Islet precursor cell (in vitro differentiated cells): ENCODE data around the gene CPEB4.

Experiments used
- DNase-seq: peaks from one replicate; pipeline ENCODE4 v3.0.0-alpha.2; 2018

CPEB4 gene

DNA sequence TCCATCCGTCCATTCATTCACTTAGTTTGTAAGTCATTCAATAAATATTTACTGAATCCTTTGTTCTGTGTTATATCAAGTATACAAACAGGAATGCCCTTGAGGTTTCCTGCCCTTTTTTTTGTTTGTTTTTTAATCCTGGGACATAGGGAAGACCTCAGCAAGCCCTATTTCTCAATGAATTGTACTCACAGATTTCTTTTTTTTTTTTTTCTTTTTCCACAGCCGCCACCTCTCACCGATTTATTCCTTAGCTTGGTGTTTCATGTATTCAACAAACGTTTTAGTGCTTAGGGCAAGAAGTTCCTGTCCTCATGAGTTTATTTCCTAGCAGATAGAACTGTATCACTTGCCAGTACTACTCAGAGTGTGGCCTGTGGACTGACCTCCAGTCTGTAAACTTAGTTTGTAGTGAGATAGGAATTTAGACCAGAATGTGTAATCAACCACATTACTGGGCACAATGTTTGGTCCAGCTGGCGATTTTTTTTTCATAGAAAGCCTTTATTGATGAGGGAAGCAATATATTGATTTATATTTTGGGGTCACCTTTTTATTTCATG is 65.5 kb downstream of the CPEB4 start:
- no peak for DNase-seq

DNA sequence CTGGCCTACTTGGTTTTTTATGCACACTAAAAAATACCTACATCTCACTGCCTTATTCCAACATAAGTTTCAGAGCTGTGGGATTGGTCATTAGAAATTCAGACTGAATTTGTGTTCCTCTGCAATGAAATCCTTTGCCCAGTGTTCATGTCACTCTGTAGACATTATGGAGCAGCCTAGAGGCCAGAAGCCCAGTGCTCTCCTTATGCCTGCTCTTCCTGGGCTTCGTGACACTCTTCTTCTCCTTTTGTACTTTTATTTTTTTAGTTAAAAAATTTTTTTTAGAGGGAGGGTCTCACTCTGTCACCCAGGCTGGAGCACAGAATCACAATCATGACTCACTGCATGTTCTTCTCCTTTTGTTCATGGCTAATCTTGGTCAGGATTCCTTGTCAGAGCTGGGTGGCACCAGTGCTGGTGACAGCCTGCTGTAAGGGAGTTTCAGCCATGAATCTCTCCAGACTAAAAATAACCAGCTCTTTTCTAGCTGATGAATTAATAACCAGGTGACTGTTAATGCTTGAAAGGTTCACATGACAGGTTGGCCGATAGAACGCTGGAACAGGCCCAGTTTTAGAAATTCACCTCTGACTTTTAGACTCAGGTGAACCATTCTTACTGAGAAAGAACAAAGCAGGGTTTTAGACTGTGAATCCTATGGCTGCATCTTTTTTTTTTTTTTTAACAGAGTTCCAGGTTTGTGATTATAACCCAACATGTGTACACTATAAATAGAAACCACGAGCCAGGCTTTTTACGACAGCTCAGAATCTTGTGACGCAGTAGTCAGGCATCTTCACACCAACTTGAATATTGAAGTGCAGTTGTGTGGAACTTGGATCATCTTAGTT is 66.7 kb downstream of the CPEB4 start:
- no peak for DNase-seq

DNA sequence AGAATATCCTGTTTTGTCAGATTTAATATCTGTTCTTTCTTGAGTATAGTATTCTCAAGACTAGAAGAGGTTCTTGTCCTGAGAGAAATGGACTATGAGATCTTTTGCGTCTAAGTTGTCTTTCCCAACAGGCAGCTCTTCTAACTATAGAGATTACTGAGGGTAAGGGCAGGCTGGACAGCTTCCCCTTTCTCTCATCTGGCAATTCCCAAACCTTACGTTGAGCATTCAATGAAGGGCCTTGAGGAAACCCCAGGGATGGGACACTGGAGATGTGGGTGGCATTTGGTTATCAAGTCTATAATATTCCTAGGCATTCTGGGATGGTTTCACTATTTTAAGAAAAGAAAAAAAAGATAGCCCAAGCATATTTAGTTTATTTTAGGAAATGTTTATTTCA is 72.8 kb downstream of the CPEB4 start:
- no peak for DNase-seq

DNA sequence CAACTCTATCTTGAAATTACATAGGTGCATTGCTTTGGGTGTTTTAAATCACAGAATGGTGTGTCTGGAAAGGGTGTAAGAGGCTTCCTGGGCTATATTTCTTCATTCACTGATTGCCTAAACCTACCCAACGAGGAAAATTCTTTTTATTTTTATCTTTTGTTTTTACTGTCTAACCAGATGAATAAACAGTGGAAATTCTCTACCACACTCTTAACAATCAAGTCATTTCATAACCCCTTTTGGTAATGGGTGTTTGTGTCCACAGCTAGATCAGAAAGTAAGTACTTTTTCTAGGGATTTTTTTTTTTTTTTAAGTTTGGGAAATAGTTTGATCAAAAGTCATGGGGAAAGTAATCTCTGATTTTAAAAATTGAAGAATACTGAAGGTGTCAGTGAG is 73.3 kb downstream of the CPEB4 start:
- no peak for DNase-seq

DNA sequence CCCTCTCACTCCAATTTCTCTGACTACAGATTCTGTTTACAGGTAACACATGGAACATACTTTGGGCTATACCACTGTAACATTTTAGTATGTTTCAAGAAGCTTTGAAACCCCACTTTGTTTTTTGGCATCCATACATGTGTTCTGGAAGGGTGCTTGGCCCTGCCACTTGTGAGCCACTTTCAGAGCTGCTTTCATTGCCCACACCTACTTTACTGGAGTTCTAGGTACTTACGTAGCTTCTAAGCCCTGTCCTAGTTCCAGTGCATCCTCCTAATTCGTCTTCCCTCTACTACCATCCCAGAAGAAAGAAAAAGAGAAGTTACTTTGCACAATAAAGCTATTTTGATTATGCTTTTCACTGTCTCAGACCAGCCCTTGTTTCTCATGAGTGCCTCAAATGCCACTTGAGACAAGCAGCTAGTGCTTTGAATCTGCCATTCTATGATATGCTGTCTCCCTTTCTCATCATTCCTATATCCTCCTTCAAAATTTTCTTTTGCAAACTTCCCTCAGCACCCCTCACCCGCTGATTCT is 74.4 kb downstream of the CPEB4 start:
- no peak for DNase-seq

DNA sequence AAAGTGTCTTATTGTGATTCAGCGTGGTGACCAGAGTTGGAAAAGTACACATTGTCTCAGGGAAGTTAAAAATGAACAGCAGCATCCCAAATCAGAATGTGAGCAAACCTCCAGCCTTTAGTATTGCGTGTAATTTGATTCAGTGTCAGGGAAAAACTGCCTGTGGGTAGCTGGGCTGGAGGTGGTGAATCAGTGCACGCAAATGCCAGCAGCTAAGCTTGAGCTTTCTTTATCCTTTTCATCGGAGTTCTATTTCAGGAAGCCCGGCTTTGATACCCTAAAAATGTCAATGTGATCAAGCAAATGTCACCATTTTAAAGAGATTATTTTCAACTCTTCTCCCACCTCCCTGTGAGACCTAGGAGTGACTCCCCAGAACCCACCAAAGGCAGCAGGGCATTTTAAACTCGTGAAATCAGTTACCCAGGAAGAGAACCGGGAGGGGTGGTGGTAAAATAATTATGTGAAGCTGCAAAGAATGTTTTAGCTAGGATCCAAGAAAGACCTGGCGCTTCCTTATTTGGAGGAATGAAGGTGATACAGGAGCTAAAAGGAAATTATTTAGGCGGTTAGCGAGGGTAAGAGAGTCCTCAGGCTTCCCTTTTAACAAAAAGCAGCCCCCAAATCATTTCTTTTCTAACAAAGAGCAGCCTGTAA is 75.2 kb downstream of the CPEB4 start:
- no peak for DNase-seq

DNA sequence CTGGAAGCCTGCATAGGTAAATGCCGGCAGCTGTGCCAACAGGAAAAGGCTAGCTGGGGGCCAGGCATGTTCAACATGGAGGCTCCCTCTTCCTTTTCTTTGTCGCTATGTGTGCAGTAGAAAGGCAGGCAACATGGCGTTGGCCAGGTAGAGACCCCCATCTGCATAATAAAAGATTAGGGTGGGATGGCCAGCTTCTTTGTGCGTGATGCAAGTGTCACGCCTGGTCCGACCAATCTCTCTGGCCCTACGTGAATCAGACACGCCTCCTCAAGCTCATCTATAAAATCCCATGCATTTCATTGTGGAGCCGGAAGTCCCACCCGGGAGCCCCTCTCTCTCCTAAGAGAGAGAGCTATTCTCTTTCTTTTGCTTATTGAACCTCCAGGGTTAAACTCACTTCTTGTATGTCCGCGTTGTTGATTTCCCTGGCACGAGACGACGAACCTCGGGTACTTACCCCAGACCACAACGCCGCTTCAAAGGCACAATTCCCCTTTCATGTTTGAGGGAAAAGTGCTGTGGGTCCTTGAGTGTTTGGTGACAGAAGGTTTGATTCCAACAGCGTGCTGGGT is 75.8 kb downstream of the CPEB4 start:
- peak; percentile 66 for DNase-seq

DNA sequence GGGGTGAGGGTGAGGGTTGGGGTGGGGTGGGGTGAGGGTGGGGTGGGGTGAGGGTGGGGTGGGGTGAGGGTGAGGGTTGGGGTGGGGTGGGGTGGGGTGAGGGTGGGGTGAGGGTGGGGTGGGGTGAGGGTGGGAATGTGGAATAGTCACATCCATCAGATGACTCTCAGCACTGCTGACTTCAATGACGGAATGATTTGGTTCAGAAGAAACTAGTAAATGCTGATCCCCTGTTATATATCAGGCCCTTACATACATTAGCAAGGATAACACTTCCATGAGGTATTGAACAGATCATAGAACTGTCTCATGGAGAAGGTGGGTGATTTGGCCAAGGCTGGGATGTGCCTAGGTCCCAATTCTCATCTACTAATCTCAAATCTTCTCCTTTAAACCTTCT is 76.4 kb downstream of the CPEB4 start:
- DNase-seq = no peak

DNA sequence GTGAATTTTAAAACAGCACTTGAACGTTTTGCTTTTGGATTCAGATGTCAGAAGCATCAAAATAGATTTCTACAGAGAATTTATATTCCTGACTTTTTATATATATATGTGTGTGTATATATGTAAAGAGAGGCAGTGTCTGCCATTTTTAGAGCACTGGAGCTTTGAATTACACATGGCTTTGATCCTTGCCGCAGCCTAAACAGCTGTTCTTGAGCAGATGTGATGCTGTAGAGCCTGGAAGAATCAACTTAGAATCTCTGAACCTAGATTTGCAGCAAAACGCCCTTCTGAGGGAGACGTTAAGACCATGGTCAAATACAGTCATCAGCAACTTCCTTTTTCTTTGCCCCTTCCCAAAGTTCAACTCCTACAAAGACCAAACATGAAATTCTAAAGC is 79.1 kb downstream of the CPEB4 start:
- DNase-seq = no peak

DNA sequence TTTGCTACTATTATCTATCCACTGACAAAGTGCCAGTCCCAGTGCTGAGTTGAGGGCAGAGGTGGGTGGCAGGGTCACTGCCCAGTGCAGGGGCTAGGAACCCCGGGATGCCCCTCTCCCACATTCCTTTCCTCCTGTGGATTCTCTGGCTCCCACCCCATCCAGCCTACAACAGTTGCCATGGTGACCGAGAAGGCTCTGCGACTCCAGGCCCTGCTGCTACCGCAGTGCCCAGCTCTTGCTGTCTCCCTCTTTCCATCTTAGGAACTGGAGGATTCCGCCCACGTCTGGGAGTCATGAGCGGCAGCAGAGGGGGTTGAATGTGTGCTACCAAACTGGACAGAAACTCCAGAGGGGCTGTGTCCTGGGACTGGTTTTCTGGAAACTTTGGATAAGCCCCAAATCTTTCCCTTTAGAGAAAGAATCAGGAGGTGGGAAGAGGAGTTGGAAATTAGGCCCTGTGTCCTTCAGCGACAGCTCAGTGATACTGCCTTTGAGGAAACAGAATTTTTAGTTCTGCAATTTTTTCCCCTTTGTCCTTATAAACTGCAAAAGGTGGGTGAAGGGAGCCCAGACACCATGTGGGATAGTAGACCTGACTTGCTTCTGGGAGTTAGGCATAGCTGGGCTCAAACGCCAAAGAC is 80.1 kb downstream of the CPEB4 start:
- peak; percentile 67 for DNase-seq

DNA sequence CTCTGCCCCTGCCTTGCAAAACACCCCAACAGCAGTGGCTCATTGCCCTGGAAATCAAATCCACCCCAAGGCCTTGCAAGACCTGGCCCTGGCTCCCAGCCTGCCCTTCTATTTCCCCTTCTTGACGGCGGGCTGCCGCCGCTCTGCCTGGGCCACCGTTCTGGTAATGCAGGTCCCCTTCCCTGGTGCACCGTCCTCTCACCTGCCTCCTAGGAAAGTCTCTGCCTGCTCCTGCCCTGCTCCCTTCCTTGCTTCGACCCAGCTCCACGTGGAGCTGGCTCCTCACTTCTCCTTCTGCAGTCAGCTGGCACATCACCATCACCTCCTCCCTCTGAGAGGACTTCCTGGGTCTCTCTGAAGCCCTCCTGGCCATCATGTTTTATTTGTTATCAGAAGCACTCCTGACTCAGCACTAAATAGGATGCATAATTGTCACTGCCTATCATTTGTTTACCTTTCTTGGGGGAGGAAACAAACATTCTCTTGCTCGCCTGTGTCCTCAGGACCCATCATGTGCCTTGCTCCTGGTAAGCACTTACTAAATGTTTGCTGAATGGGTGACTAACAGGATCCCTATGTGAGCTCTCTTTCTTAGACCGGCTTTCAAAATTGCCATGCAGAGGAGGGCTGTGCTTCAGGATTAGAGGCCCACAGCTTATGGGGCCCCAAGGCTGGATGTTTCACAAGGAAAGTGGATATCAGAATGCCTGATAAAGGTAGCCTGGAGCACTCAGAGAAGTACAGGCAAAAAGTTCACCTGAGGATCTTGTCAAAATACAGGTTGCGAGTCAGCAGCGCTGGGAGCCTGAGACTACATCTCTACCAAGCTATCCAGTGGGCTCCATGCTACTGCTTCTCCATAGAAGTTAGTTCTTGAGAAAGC is 81.3 kb downstream of the CPEB4 start:
- peak; percentile 94 for DNase-seq

DNA sequence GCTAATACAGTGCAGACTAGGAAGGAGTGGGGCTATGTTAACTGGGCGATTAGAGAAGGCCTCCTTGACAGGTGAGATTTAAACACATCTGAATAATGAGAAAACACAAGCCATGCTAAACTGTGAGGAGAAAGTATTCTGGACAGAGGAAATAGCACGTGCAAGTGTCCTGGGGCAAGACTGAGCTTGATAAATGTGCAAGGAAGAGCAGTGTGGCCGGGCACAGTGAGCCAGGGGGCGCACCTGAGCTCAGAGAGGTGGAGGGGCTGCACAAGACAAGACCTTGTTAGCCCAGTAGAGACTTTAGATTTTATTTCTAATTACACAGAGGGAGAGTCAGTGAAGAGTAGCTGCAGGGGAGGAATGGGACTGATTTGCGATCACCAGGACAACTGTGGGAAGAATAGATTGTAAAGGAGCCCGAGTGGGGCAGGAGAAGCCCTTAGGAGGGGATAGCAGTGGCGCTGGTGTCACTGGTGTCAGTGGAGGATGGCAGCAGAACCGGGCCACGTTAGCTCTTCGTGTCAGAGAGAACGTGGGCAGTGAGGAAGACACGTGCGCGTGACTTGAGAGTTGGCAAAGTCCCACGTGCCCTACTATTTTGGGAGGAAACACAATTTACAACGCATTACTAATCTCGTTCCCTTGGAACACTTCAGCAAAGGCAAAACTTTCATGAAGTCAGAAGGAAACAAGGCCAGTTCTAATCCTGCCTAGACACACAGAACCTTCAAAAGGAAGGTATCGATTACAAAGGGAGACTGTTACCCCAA is 82.9 kb downstream of the CPEB4 start:
- no peak for DNase-seq

DNA sequence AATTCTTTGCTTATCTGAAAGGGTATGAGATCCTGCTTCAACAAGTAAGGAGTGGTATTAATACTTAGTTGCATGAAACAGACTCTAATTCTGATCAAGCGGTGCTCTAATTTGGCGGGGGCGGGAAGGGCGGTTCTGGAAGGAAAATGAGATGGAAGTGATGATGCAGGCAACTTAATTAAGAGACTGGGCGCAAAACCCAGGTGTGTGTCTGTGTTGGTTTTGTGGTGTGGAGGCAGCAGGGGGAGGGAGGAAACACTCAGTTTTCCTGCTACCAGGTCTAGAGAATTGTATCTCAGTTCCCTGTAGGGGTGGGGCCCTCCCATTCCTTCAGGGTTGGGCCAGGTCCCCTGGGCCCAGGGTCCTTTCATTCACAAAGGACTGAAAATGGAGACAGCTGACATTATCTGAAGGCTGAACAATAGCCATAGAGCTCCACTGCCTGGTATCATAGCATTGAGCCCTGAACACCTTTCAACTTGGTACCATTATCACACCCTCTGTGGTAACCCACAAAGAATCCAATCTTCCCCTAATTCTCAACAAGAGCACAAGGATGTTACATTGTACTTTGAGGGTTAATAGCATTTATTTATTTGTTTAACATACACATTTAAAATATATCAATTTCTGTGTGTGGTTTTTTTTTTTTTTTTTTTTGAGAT is 83.7 kb downstream of the CPEB4 start:
- DNase-seq = no peak

DNA sequence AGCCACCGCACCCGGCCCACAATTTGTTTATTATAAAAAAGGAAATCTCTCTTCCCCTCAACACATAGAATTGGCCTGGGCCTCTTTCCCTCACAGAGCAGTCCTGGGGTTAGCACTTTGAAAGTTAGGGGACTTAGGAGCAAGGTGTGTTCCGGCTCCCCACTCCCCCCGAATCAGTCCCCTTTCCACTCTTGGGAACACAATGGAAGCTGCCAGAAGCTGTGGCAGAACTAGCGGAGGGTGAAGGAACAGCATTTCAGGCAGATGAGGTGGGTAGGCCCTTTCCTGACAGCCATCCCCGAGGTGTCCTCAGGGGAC is 84.4 kb downstream of the CPEB4 start:
- DNase-seq = no peak

DNA sequence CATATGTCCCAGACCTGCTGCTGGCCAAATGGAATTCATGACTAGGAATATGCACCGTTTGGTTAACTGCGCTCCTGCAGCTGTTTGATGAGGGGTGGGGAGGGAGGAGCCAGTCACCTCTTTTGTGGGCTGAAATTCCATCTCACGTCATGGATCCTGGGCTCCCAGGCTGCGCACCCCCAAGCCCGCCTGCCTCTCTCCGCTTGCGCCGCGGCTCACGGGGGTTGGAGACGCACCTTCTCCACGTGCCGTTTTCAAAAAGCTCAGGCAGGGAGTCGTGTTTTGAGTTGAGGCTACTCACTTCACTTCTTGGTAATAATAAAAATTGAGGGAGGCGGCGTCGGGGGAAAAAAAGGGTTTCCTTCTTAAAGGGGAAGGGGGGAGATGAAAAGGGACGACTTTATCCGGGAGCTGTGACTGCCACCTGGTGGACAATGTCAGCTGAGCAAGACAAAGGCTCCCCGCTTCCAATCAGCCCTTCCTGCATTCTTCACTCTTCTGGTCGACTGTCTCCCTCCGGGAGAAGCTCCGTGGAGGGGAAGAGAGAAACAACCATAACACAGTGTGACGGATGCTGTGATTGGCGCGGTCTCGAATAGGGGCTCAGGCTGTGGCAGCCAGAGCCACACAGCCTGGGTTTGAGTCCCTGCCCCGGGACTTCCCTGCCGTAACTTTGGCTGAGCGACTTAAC is 84.9 kb downstream of the CPEB4 start:
- peak; percentile 89 for DNase-seq

DNA sequence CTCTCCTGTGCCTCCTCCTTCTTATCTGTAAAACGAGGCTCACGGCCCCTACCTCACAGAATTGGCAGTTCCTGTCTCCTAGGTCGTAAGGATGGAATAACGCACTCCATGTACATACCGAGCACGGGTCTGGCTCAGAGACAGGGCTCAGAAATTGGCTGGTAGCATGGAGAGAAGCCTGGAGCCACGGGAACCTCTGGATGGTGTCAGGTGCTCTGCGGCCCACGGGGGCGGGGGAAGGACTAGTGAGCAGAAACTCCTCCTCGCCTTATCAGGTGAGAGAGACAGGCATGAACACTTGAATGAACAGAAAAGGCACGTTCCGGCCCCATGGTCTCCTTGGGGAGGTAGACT is 85.4 kb downstream of the CPEB4 start:
- no peak for DNase-seq

DNA sequence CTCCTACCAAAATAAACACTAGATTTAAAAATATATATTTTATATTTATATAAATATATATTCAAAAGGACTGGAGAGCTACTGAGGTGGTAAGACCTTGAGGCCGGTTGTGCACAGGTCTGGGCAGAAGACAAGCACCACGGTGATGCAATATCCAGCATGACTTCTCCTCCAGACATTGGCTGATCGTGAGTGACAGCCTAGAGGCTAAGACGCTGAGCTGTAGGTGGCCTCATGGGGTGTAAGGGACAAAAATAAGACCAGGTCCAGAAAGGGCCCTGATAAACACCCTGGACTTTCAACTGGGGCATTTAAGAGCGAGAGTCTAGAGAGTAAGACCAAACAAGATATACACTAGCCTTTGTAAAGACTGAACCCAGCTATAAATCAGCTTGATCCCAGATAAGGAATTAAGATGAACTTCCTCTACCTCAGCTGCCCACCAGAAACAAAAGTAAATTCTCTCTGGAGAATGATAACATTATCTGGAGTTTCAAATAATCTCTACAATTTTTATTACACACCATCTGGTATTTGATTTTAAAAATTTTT is 86.6 kb downstream of the CPEB4 start:
- no peak for DNase-seq

DNA sequence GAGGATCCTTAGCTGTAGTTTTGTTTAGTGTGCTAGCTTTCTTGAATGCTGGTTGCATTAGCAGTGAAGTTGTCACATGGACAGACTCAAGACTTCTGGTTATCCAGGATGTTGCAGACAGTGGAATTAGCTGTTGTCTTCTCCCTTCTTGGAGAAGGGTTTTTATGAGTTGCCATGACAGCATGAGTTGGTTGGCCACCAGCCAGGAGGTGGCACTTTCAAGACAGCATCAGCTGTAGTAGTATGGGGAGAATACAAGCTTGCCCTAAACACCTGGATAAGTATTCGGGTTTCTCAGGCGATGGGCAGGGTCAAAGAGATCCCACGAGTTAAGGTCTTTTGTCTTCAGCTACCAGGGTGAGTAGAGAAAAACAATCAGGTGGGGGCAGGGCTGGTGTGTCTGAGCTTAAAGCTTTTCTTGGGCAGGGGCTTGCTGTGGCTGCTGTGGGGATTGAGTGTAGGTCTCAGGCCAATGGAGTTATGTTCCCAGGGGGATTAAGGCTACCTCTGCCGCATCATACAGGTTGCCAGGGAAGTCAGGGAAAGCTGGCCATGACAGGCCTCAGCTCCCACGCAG is 93.1 kb downstream of the CPEB4 start:
- no peak for DNase-seq

DNA sequence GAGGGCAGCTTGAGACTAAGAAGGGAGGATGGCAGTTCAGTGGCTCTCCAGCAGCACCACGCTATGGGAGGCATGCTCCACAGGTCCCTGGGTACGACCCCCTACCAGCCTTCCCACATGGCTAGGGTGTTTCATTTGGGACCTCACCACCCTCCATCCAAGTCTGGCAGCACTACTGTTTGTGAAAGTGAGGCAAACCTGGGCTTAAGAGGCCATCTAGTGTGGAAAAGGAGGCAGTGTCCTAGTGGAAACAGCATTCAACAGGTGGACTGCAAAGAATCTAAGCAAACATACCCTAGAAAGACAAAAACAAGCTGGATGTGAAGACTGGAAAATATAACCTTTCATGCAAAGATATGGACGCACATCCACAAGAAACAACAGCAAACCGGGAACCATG is 96.1 kb downstream of the CPEB4 start:
- DNase-seq = no peak
